ENCODE data around the gene FOXA2. TPM values are rescaled to one million over a fixed set of nuclear protein-coding genes. Genes with fewer than 3 reads are reported as not detected.

The FOXA2 gene
- total RNA-seq = not detected

DNA sequence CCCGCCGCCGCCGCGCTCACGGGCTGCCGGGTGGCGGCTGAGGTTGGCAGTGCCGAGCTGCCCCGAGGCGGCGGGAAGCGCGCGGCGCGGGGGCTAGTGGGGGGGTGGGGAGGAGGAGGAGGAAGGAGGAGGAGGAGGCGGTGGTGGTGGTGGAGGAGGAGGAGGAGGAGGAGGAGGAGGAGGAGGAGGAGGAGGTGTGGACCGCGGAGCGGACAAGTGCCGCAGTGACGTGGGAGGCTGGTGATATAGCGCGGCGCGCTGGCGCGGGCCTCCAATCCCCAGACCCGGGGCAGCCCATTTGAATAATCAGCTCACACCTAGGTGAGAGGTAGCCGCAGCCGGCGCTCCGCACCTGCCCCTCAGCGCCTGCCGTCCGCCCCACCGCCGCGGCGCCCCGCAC, at the start of gene FOXA2:
TSS of gene FOXA2 (minus strand) at position 51 of the 400 bp plus-strand sequence. CDS start 294 bp downstream, outside the sequence.
- no peak for DNase-seq
- TF ChIP-seq, protein P1, sequence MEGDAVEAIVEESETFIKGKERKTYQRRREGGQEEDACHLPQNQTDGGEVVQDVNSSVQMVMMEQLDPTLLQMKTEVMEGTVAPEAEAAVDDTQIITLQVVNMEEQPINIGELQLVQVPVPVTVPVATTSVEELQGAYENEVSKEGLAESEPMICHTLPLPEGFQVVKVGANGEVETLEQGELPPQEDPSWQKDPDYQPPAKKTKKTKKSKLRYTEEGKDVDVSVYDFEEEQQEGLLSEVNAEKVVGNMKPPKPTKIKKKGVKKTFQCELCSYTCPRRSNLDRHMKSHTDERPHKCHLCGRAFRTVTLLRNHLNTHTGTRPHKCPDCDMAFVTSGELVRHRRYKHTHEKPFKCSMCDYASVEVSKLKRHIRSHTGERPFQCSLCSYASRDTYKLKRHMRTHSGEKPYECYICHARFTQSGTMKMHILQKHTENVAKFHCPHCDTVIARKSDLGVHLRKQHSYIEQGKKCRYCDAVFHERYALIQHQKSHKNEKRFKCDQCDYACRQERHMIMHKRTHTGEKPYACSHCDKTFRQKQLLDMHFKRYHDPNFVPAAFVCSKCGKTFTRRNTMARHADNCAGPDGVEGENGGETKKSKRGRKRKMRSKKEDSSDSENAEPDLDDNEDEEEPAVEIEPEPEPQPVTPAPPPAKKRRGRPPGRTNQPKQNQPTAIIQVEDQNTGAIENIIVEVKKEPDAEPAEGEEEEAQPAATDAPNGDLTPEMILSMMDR (IDR thresholded peaks at IDR 0.05) = no peak
- Mint-ChIP-seq H3K4me1 (ENCODE audit: low read depth) (peaks cover 3% of the 10 kb centered on the region), H3K4me3 (no peak within 1 kb of the TSS), H3K27me3 (peaks cover 69% of the 10 kb centered on the region), H3K9me3 (peaks cover 1% of the 10 kb centered on the region), H3K27ac (no peak within 1 kb of the TSS), H3K36me3 (ENCODE audit: low read depth) (peaks cover 4% of the 10 kb centered on the region)
- ChIA-PET CTCF (interaction anchor here (3.2 kb wide), 1 partner anchor 246 kb away, joined by 23 read pairs; no protein-coding TSS in a partner anchor), POLR2A (no interaction called here)
- intact Hi-C loops (cut with micrococcal nuclease) = loop anchor here (10.0 kb wide), 3 partner anchors 240 to 1070 kb away; partner anchors contain the start of genes NKX2-2 and PAX1
- ATAC-seq = no peak

DNA sequence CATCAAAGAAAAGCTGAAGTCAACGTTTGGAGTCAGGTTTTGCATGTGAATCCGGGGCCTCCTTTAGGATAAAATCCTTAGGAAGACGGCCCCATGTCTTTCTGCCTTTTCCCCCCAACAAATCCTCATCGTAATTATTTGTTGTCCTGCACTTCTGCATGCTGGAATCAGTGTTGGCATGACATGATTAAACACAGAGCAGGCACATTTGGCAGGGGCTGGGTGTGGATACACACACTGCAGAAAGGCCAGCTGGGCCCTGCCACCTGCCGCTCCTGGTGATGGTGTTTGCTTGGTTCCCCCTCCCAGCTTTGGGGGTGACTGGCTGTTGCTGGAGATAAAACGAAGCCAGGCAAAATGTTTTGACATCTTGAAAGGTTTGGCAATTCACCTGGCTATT, 46.3 kb upstream of the FOXA2 start:
- Mint-ChIP-seq H3K36me3 (ENCODE audit: low read depth) (no peaks in the 10 kb centered on the region), H3K27me3 (no peaks in the 10 kb centered on the region), H3K4me3 (no peak overlapping the region), H3K9me3 (no peaks in the 10 kb centered on the region), H3K4me1 (ENCODE audit: low read depth) (no peaks in the 10 kb centered on the region), H3K27ac (no peak overlapping the region)
- intact Hi-C loops (cut with micrococcal nuclease) = no loop called here
- no peak for DNase-seq
- TF ChIP-seq, protein P1 (IDR thresholded peaks at IDR 0.05) = no peak
- no peak for ATAC-seq
- POLR2A ChIA-PET = no interaction called here
- CTCF ChIA-PET = no interaction called here

DNA sequence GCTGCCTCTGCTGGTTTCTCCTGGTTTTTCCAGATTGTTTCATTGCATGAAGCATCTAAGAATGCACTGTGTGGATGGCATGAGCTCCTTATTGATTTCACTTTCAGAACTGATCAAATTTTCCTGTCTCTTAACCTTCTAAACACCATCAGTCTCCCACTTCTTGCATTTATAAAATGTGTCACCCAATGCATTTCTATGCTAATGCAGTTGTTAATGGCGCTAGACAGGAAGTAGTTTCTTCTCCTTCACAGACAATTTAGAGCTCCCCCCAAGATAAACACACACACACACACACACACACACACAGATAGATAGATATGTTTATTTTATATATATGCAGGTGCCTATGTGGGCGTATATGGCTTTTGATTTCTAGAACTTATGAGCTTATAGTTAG, 45.6 kb upstream of the FOXA2 start:
- TF ChIP-seq, protein P1 (IDR thresholded peaks at IDR 0.05) = no peak
- Mint-ChIP-seq H3K9me3 (no peaks in the 10 kb centered on the region), H3K27me3 (no peaks in the 10 kb centered on the region), H3K27ac (no peak overlapping the region), H3K4me1 (ENCODE audit: low read depth) (no peaks in the 10 kb centered on the region), H3K36me3 (ENCODE audit: low read depth) (no peaks in the 10 kb centered on the region), H3K4me3 (no peak overlapping the region)
- intact Hi-C loops (cut with micrococcal nuclease) = no loop called here
- ChIA-PET POLR2A (no interaction called here), CTCF (no interaction called here)
- ATAC-seq = no peak
- no peak for DNase-seq

DNA sequence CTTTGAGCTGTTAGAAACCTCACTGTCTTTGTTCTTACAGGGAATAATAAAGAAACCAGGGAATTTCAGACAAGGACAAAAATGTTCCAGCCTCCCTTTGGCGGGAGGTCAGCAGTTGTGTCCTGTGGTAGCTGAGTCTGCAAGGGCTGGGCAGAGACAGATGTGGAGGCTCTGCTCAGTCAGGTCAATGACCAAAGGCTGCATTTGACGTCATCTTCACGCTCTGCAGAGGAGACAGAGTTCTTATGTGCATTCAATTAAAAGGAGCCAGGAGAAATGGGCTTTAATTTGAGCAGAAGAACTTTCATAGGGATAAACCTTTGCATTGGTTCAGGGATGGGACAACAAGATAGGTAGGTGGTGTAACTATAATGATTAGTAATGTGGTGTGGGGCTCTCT, 45.1 kb upstream of the FOXA2 start:
- CTCF ChIA-PET = no interaction called here
- TF ChIP-seq, protein P1 (IDR thresholded peaks at IDR 0.05) = no peak
- no peak overlapping the region for H3K27ac Mint-ChIP-seq
- DNase-seq = no peak
- H3K9me3 Mint-ChIP-seq = no peaks in the 10 kb centered on the region
- ATAC-seq = no peak
- H3K4me1 Mint-ChIP-seq (ENCODE audit: low read depth) = no peaks in the 10 kb centered on the region
- POLR2A ChIA-PET = no interaction called here
- H3K36me3 Mint-ChIP-seq (ENCODE audit: low read depth) = no peaks in the 10 kb centered on the region
- no peak overlapping the region for H3K4me3 Mint-ChIP-seq
- intact Hi-C loops (cut with micrococcal nuclease) = no loop called here
- H3K27me3 Mint-ChIP-seq = no peaks in the 10 kb centered on the region

DNA sequence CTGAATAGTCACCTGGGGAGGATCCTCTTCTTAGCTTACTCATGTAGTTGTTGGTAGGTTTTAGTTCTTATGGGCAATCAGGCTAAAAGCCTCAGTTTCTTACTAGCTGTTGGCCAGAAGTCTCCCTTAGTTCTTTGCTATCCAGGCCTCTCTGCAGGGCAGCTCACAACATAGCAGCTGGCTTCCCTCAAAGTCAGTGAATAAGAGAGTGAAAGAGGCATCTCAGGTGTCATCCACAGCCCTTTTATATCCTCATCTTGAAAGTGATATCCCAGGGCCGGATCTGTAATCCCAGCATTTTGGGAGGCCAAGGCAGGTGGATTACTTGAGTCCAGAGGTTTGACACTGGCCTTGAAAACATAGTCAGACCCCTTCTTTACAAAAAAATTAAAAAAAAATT, 42.1 kb upstream of the FOXA2 start:
- H3K27me3 Mint-ChIP-seq = no peaks in the 10 kb centered on the region
- H3K4me1 Mint-ChIP-seq (ENCODE audit: low read depth) = no peaks in the 10 kb centered on the region
- no peak for DNase-seq
- CTCF ChIA-PET = no interaction called here
- TF ChIP-seq, protein P1 (IDR thresholded peaks at IDR 0.05) = no peak
- H3K9me3 Mint-ChIP-seq = no peaks in the 10 kb centered on the region
- intact Hi-C loops (cut with micrococcal nuclease) = no loop called here
- no peak overlapping the region for H3K4me3 Mint-ChIP-seq
- ATAC-seq = no peak
- no peaks in the 10 kb centered on the region for H3K36me3 Mint-ChIP-seq (ENCODE audit: low read depth)
- POLR2A ChIA-PET = interaction anchor here (0.6 kb wide), 1 partner anchor 136 kb away, joined by 3 read pairs; no protein-coding TSS in a partner anchor
- no peak overlapping the region for H3K27ac Mint-ChIP-seq

Data from activated CD8-positive, alpha-beta T cell treated with anti-CD3 and anti-CD28 coated beads for 36 hours (primary cell).